ENCODE data around the gene AFF3. TPM values are rescaled to one million over a fixed set of nuclear protein-coding genes. Genes with fewer than 3 reads are reported as not detected.

The AFF3 gene
- total and polyA plus RNA-seq, 4 donors: 0.48 to 5.3 (median 2.3) TPM

GRCh38 chr2:99608861-99609260, 533.5 kb downstream of the AFF3 start:
- DNase-seq (ENCODE audit: low spot score): no peak
- WGBS: 1% methylated on average over 1 of the region's 1 CpG
- TF ChIP-seq RXRA (IDR thresholded peaks at IDR 0.05): no peak
- no peak for TF ChIP-seq EGR1 (IDR thresholded peaks at IDR 0.05; ENCODE audit: low read depth in 2 of 2)
- TF ChIP-seq FOXA1 (IDR thresholded peaks at IDR 0.05): no peak
- no peak for TF ChIP-seq YY1 (IDR thresholded peaks at IDR 0.05)
- TF ChIP-seq CTCF (IDR thresholded peaks at IDR 0.05; ENCODE audit: low read depth, low read length, missing input control): no peak
- TF ChIP-seq ZBTB33 (IDR thresholded peaks at IDR 0.05): no peak
- TF ChIP-seq REST (IDR thresholded peaks at IDR 0.05): no peak
- TF ChIP-seq GABPA (IDR thresholded peaks at IDR 0.05 in 1 of 2, conservative IDR thresholded peaks at IDR 0.05 in 1 of 2): no peak
- no peak overlapping the region for H3K9ac ChIP-seq (ENCODE audit: low read depth in 1 of 2, low read length in 2 of 2)
- no peaks in the 10 kb centered on the region for H3K27me3 ChIP-seq (ENCODE audit: control insufficient read depth in 4 of 4, insufficient read depth in 4 of 4, low read length in 3 of 4)
- H3K27ac ChIP-seq (ENCODE audit: low read depth in 1 of 2, low read length in 2 of 2): no peak overlapping the region
- H3K36me3 ChIP-seq (ENCODE audit: control insufficient read depth in 4 of 4, insufficient read depth in 3 of 4, low read depth in 1 of 4, low read length in 3 of 4): no peaks in the 10 kb centered on the region
- no peaks in the 10 kb centered on the region for H3K9me3 ChIP-seq (ENCODE audit: control insufficient read depth in 4 of 4, low read length in 3 of 4)
- H3K4me3 ChIP-seq (ENCODE audit: low read depth in 1 of 3, low read length in 3 of 3): no peak overlapping the region
- no peaks in the 10 kb centered on the region for H3K4me1 ChIP-seq (ENCODE audit: control insufficient read depth in 4 of 4, insufficient read depth in 4 of 4, low read length in 3 of 4)

GRCh38 chr2:99607861-99608491, 534.4 kb downstream of the AFF3 start:
- no peak for DNase-seq (ENCODE audit: low spot score)
- H3K4me1 ChIP-seq (ENCODE audit: control insufficient read depth in 4 of 4, insufficient read depth in 4 of 4, low read length in 3 of 4): no peaks in the 10 kb centered on the region
- H3K9me3 ChIP-seq (ENCODE audit: control insufficient read depth in 4 of 4, low read length in 3 of 4): no peaks in the 10 kb centered on the region
- no peaks in the 10 kb centered on the region for H3K27me3 ChIP-seq (ENCODE audit: control insufficient read depth in 4 of 4, insufficient read depth in 4 of 4, low read length in 3 of 4)
- H3K4me3 ChIP-seq (ENCODE audit: low read depth in 1 of 3, low read length in 3 of 3): no peak overlapping the region
- no peaks in the 10 kb centered on the region for H3K36me3 ChIP-seq (ENCODE audit: control insufficient read depth in 4 of 4, insufficient read depth in 3 of 4, low read depth in 1 of 4, low read length in 3 of 4)
- TF ChIP-seq RXRA (IDR thresholded peaks at IDR 0.05) (no peak), GABPA (IDR thresholded peaks at IDR 0.05 in 1 of 2, conservative IDR thresholded peaks at IDR 0.05 in 1 of 2) (no peak), CTCF (IDR thresholded peaks at IDR 0.05; ENCODE audit: low read depth, low read length, missing input control) (no peak)
- 74% methylated on average over 4 of the region's 4 CpGs for WGBS
- H3K27ac ChIP-seq (ENCODE audit: low read depth in 1 of 2, low read length in 2 of 2): no peak overlapping the region
- H3K9ac ChIP-seq (ENCODE audit: low read depth in 1 of 2, low read length in 2 of 2): no peak overlapping the region

Data from liver (tissue), 9 donors.